ENCODE measurements around the gene TNNT2. TPM values are rescaled to one million over a fixed set of nuclear protein-coding genes. Genes with fewer than 3 reads are reported as not detected.

The TNNT2 gene
- total and polyA plus RNA-seq, 2 of the 4 experiments (the other 2 are of a cell fraction), result 0.18 to 1.2 TPM

GRCh38 chr1:201409440-201409839 lies 32.0 kb upstream of the TNNT2 start:
- Histone ChIP-seq H3K4ac (ENCODE audit: low read depth, low read length) (no peak overlapping the region), H3K27ac (ENCODE audit: insufficient read depth, low read length) (no peak overlapping the region), H2BK120ac (ENCODE audit: low read depth, low read length) (no peak overlapping the region), H3K27me3 (ENCODE audit: control insufficient read depth, insufficient read depth, low read length) (peaks cover 53% of the 10 kb centered on the region), H3K18ac (ENCODE audit: low read depth, low read length) (no peak overlapping the region), H4K91ac (ENCODE audit: insufficient read depth, low read depth, low read length) (no peak overlapping the region), H3K9me1 (ENCODE audit: insufficient read depth, low read length) (no peaks in the 10 kb centered on the region), H3K14ac (replicated peaks; ENCODE audit: low read depth, low read length) (no peak overlapping the region), H4K5ac (ENCODE audit: low read depth, low read length) (no peak overlapping the region), H4K8ac (ENCODE audit: low read depth in 2 of 2, low read length in 2 of 2) (no peak overlapping the region), H2BK5ac (ENCODE audit: low read depth, low read length, poor library complexity, severe bottlenecking) (no peak overlapping the region), H3K23ac (ENCODE audit: low read depth, low read length) (no peak overlapping the region), H2AK9ac (replicated peaks; ENCODE audit: low read depth, low read length, poor library complexity) (no peak overlapping the region), H2BK15ac (ENCODE audit: low read depth, low read length) (no peak overlapping the region), H3K79me1 (ENCODE audit: low read depth in 1 of 2, low read length in 2 of 2) (no peaks in the 10 kb centered on the region), H3K4me1 (ENCODE audit: control insufficient read depth, insufficient read depth, low read length) (no peaks in the 10 kb centered on the region), H2AK5ac (ENCODE audit: low read depth, low read length) (no peak overlapping the region), H2AFZ (replicated peaks; ENCODE audit: low read length, poor library complexity) (no peak overlapping the region), H3K9me3 (ENCODE audit: control insufficient read depth, insufficient read depth, low read length) (no peaks in the 10 kb centered on the region), H2BK20ac (ENCODE audit: low read depth, low read length) (no peak overlapping the region), H3K4me2 (ENCODE audit: low read depth, low read length) (no peak overlapping the region), H3K56ac (ENCODE audit: extremely low read depth, insufficient read depth, low read length) (no peak overlapping the region), H3K36me3 (ENCODE audit: control insufficient read depth, insufficient read depth, low read length) (no peaks in the 10 kb centered on the region), H4K20me1 (ENCODE audit: insufficient read depth, low read length) (no peaks in the 10 kb centered on the region), H3K4me3 (ENCODE audit: insufficient read depth, low read depth, low read length) (no peak overlapping the region), H3K9ac (ENCODE audit: low read depth, low read length) (no peak overlapping the region)
- in situ Hi-C loops (cut with MboI; ENCODE audit: low sequenced_read_pairs) (no loop called here), dilution Hi-C loops (cut with HindIII; ENCODE audit: low sequenced_read_pairs, unreplicated experiment) (no loop called here), intact Hi-C loops (cut with micrococcal nuclease) (loop anchor here (5.0 kb wide), 1 partner anchor 437 kb away; no protein-coding TSS in a partner anchor)
- ATAC-seq (ENCODE audit: low read depth) (no peak), DNase-seq (peak; percentile 36)
- TF ChIP-seq MAZ (IDR thresholded peaks at IDR 0.05; ENCODE audit: borderline replicate concordance, low read depth, low read length), result no peak
- no peak for TF ChIP-seq USF2 (IDR thresholded peaks at IDR 0.05; ENCODE audit: low read depth, low read length)
- no peak for TF ChIP-seq RAD21 (IDR thresholded peaks at IDR 0.05; ENCODE audit: low read length)
- no peak for TF ChIP-seq NFE2L2 (IDR thresholded peaks at IDR 0.05; ENCODE audit: low read depth, low read length)
- no peak for TF ChIP-seq BHLHE40 (IDR thresholded peaks at IDR 0.05; ENCODE audit: low read depth, low read length)
- TF ChIP-seq CTCF (conservative IDR thresholded peaks at IDR 0.05; ENCODE audit: low read depth, low read length), result no peak
- no peak for TF ChIP-seq CEBPB (IDR thresholded peaks at IDR 0.05; ENCODE audit: low read depth, low read length)
- TF ChIP-seq RCOR1 (IDR thresholded peaks at IDR 0.05; ENCODE audit: insufficient replicate concordance, low read length), result no peak
- TF ChIP-seq POLR2A (IDR thresholded peaks at IDR 0.05; ENCODE audit: low read depth, low read length), result no peak
- 56% methylated on average over 5 of the region's 8 CpGs; no CpG with 5 or more reads in 1 of the 2 experiments for WGBS, 2 experiments (ENCODE audit: extremely low coverage in 2 of 2, insufficient read length in 1 of 2)
- BruUV-seq (replicated peaks), result no TSS peak
- ChIA-PET CTCF (interaction anchor here (1.3 to 1.7 kb wide), 3 partner anchors 33 to 155 kb away, joined by 3 to 8 read pairs (median 4); no protein-coding TSS in a partner anchor), POLR2A (ENCODE audit: unreplicated experiment) (no interaction called here)

Measured in IMR-90 (cell line).